SIG-M5 treated with dmso at 0.1 percent for 504 hours (cell line): ENCODE results near the gene PTGIS.

Experiments used
- DNase-seq: peaks from one replicate; lab custom pipeline; 2025; ENCODE audit not compliant: unreplicated experiment; lab: John Stamatoyannopoulos, UW

The PTGIS gene

DNA sequence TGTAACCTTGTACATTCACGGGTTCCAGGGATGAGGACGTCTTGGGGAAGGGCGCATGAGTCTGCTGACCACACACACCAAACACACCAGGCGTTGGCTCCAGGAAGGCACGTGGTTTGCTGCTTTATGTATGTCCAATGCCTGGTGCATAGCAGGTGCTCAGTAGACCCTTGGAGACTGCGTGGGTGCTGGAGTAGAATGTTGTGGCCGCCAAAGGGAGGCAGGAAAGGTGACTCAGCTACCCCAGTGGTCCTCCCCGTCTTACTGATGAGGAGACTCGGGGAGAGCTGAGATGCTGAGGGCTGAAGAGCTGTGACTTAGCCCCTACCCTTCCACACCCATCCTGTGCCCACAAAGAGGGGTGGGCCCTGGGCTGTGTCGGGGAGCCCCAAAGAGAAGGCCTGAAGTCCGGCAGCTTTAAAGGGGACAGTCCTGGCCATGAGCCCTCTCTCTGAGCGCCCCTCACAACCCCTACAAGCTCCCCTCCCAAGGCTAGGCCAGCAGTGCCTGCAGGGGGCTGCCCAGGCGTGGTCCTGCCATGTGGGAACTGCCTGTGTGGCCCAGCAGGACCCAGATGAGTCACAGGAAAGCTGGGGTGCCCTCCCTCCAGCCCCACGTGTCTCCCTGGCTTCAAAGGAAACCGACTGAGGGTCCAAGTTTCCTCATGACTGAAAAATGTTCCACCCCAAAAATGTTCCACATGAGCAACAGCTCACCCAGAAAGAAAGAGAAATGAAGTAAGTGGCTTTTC lies 28.0 kb upstream of the PTGIS start:
- DNase-seq = peak; percentile 79

DNA sequence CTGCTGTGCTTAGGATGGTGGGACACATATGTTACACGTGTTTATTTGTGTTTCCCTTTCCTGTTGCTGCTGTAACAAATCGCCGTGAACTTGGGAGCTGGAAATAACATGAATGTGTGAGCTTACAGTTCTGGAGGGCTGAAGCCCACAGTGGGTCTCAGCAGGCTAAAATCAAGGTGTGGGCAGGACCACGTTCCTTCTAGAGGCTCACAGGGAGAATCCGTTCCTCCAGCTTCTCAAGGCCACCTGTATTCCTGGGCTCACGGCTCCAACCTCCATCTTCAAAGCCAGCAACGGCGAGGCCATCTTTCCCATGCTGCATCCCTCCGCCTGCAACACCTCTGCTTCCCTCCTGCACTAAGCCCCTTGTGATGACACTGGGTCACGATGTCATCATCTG lies 27.4 kb upstream of the PTGIS start:
- DNase-seq = no peak

DNA sequence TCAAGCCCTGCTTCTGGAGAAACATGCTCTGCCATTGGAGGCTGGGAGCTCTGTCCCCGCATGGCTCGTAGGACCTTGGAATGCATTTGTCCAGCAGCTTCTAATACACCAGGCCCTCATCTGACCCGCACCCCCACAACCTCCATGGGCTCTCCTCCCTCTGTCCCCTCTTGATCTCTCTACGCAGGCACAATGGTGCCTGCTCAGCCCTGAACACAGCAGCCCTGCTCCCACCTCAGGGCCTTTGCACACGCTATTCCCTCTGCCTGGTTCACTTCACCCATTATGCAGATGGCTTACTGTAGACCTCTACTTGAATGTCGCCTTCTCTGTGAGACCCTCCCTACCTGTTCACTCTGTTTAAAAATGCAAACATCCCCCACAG lies 27.0 kb upstream of the PTGIS start:
- DNase-seq = no peak

DNA sequence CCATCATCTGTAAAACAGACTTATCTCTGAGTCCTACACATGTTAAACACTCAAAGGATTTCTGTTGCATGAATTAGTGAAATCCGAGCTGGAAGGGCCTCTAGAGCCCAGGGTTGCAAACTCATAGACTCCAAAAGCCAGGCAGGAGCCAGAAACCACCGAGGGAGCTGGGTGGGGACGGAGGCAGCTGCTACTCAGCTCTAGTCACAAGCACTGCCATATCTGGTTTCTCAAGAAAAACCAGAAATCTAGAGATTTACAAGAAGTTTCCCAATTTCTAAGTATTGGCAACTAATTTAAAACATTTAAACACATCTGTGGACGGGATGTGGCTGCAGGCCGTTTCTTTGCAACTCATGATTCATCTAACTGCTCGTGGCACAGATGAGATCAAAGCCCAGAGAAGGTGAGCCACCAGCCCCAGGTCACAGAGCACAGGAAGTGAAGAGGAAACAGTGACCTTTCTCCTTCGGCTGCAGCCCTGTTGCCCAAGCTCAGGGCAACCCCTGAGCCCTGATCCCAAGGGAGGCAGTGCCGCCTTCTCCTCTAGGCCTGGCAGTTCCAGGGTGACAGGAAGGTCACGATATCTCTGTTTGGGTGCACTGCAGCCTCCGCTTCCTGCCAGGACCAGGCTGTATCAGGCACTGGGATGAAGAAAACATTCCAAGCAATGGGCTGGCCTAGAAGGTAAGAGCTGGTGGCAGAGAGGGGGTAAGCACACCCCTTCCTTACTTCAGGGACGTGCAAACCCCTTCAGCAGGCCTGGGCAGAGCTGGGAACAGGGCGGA lies 26.4 kb upstream of the PTGIS start:
- peak; percentile 97 for DNase-seq

DNA sequence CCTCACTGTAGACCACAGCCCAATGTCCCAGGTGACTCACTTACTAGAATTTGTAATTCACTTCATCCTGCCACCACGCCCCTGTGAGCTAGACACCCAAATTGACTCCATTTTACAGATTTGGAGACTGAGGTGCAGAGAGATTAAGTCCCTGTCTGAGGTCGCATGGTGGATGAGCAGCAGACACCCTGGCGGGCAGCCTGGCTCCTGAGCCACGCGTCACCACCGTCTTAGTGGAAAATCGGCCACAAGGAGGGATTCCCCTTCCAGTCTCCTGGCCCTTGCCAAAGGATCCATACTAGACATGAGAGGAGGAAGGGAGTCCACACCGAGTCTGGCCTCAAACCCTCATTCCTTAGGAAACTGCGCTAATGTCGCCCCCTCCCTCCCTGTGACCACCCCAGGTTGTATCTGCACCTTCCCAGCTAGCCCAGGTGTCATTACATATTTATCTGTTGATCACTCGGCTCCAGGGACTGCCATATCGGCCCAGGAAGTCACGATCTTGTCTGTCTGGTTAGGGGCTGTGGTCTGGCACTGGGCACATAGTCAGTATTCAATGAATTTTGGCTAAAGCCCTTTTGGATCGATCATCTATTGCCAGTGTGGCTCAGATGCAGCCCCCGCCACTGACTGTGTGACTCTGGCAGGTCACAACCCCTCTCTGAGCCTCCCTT lies 25.7 kb upstream of the PTGIS start:
- no peak for DNase-seq

DNA sequence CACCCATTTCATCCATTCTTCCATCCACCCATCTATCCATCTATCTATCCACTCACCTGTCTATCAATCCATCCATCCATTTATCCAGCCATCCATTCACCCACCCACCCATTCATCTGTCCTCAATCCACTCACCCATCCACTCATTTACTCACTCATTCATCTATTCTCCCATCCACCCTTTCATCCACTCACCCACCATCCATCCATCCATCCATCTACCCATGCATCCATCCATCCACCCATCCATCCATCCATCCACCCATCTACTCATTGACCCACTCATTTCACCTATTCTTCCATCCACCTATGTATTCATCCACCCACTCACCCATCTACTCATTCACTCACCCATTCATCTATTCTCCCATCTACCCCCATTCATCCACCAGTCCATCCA lies 24.2 kb upstream of the PTGIS start:
- DNase-seq = no peak

DNA sequence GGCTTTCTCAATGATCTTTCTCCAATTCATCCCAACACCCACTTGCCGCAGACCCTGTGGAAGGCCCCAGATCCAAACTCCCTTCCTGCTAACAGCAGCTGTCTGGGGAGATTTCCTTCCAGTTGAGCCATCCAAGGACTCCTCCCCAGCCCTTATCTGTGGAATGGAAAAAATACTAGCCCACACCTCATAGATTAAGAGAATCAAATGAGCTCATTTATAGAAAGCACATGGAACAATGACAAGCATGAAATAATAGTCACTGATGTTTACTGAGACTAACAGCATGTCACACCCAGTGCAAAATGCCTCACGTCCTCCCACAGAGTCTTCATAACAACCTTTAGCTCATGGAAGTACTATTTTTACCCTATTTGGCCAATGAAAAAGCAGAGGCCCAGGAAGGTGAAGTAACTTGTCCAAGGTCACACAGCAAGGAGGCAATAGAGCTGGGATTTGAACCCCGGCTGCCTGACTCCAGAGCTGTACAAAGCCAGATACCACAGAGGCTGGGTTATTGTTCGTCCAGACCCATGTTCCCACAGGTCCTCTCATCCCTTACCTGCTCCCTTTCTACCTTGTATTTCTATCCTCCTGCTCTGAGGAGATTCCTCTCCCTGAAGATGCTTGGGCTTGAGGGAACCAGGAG lies 23.4 kb upstream of the PTGIS start:
- no peak for DNase-seq

DNA sequence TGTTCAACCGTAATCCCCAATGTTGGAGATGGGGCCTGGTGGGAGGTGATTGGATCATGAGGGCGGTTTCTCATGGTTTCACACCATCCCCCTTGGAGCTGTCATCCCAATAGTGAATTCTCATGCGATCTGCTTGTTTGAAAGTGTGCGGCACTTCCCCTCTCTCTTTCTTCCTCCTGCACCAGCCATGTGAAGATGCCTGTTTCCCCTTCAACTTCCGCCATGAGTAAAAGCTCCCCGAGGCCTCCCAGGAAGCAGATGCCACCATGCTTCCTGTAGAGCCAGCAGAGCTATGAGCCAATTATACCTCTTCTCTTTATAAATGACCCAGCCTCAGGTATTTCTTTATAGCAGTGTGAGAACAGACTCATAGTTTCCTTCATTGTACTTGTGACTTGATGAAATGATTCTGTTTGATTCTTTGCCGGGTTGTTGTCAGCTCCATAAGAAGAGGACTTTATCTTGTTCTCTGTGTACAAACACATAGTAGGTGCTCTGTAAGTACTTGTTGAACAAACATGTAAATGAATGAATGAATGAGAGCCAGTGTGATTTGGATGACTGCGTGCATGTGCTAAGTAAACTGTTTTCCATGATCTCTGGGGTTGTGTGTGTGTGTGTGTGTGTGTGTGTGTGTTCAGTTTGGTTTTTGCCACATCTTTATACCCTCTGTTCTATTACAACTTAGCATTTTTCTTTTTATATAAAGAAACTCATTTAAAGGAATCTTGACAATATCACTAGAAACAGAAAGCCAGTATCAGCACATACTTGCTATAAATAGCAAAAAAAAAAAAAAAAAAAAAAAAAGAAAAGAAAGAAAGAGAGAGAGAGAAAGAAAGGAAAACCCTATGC lies 22.5 kb upstream of the PTGIS start:
- DNase-seq = no peak

DNA sequence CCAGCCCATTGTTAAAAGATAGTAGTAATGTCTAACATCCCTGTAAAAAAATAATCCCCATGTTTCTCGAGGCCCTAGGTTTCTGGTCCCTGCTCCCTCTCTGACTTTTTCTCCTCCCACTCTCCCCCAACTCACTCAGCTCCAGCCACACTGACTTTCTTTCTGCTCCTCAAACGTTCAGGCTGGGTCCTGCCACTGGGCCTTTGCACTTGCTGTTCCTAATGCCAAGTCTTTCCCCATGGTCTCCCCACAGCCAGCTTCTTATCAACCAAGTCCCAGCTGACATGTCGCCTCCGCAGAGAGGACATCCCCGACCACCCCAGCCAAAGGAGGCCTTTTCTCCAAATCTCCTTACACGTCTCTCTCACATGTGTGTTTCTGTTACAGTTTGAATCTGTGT lies 21.8 kb upstream of the PTGIS start:
- no peak for DNase-seq

DNA sequence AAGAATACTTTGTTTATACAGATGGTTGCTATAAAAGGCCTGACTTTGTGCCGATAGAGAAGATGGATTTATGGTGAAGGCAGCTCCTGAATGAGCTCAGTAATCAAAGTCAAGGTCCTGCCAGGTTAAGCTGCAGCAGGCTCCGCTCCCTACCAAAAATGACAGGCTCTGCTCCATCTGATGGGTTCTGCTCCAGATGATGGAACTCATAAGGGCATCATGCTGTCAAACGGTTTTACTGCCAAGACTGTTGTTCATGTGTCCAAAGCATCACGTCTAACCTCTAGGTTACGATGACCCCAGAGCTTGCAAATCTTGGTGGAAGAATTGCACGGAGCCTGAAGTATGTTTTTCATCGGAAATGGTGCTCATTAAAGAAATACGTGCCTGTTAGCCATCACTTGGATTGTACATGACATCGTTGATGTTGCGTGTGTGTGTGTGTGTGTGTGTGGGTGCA lies 19.2 kb upstream of the PTGIS start:
- DNase-seq = no peak

DNA sequence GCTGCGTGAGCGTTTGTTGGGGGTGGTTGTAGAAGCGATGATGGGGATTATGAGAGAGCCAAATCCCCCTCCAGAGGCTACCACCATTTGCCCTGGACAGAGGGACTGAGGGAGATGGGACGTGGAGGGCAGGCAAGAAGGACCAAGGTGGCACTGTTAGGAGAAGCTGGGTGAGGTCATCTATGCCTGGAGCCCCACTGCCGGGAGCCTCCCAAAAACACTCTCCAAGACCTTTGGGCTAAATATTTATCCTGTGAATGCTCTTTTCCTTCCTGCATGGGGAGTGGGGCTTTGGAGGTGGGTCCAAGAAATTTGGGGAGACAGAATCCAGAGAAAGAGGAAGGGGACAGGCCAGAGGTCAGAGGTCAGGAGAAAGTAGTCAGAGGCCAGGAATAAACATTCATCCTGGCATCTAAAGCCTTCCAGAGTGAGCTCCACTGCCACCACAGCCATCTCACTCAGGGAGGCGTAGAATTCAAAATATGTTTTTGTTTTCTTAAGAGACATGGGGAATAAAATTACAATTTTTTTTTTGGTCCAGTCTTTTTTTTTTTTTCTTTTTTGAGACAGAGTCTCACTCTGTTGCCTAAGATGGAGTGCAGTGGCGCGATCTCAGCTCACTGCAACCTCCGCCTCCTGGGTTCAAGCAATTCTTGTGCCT lies 17.8 kb upstream of the PTGIS start:
- DNase-seq = no peak

DNA sequence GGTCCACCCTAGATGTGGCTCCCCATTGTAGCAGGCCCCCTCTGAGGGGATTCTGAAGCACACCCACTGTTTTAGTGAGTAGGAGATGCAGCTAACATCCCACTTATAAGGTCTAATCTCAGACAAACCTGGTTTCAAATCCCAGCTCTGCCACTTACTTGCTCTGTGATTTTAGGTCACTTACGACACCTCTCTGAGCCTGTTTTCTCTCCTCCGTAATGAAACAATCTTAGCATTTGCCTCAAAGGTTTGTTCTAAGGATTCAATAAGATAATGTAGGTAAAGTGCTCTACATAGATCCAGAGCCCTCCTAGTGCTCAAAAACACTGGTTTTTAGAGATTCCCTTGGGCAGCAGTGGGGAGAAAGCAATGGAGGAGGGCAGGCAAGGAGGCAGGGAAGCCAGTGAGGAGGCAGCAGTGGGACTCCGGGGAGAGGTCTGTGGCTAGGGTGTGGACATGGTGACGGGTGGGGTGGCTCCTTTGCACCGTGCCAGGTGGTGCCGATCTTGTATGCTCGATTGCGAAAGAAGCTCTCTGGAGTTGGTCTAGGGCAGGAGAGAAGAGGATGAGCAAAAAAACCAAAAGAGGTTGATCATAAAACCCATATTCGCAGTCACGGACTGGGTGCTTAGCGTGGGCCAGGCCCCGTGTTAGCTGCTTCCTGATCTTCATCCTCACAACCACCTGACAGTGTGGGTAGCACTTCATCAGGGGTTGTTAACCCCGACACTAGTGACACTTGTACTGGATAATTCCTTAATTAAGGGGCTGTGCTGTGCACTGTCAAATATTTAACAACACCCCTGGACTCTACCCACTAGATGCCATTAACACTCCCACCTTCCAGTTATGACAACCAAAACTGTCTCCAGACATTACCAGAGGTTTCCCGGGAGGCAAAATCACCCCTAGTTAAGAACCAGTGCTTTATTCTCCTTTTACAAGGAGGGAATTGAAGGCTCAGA lies 16.8 kb upstream of the PTGIS start:
- peak; percentile 60 for DNase-seq

DNA sequence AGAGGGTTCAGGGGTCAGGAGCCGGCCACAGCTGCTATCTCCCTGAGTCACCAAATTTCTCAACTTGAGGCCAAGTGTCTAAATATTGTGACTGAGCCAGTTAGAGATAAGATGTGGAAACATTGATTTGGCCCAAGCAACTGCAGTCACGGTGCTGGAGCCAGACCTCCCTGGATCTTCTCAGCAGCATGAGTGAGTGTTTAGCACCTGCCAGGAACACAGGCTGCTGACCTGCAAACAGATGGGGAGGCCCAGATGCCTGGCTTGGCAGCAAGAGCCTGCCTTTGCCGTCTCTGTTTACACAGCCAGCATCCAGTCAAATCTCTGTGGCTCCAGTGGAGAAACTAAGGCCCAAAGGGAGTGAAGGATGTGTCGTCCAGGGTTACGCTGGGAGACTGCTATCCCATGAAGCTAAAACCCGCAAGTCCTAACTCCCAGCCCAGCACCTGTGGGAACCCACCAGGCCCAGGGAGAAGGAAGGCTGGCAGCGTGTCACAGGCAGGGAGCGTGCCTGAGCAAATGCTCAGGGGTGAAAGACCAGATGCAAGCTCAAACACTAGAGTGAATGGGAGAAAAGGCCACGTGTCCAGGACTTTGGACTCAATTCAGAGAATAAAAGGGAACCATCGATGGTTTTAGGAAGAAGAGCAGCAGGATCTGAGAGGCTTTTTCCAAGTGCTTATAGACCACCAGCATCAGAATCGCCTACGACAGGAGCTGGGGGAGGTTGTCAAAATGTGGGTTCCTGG lies 15.9 kb upstream of the PTGIS start:
- DNase-seq = peak; percentile 94

DNA sequence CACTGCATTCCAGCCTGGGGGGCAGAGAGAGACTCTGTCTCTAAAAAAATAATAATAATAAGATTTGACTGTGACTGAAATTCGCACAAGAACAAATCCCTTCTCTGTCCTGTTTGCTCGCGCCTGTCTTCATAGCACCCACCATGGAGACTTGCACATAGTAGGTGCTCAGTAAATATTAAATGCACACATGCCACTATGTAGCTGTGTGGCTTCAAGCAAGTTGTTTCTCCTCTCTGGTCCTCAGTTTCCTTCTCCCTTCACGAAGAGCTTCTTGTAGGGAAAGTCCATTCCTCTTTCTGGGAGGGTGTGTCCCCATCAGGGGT lies 15.4 kb upstream of the PTGIS start:
- DNase-seq = no peak

DNA sequence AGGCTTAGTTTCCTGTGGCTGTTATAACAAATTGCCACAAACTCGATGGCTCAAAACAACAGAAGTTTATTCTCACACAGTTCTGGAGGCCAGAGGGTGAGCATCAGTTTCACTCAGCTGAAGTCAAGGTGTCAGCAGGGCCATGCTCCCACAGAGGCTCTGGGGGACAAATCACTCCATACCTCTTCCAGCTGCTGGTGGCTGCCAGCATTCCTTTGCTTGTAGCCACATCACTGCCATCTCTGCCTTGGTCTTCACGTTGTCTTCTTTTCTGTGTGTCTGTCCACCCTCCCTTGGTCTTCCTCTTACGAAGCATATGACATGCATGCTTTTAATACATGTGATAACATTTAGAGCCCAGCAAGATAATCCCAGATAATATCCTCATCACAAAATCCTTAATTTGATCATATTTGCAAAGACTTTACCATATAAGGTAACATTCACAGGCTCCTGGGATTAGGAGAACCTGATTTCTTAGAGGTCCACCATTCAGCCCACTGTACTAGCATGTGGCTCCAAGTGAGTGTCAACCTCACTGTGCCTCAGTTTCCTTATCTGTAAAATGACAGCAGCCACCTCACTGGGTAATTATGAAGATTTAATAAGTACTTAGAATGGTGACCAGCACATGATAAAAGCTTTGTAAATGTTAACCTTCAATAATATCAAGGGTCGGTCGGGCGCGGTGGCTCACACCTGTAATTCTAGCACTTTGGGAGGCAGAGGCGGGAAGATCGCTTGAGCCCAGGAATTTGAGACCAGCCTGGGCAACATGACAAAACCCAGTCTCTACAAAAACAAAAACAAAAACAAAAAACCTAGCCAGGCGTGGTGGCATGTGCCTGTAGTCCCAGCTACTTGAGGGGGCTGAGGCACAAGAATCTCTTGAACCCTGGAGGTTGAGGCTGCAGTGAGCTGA lies 14.7 kb upstream of the PTGIS start:
- DNase-seq = no peak

DNA sequence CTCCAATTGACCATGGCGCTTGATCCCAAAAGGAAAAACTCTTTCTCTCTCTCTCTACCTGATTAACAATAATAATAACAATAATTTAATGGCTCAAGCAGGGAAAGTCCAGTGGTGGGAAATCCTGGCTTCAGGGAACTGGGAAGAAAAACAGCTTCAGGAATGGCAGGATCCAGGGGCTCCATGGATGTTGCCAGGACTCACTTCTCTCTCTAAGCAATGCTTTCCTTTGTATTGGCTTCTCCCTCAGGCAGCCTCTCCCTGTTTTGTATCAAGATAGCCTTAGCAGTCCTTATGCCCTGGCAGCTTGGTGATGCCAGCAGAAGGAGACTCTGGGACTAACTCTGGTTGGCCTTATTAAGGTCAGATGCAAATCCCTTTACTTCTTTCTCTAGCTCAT lies 13.5 kb upstream of the PTGIS start:
- no peak for DNase-seq

DNA sequence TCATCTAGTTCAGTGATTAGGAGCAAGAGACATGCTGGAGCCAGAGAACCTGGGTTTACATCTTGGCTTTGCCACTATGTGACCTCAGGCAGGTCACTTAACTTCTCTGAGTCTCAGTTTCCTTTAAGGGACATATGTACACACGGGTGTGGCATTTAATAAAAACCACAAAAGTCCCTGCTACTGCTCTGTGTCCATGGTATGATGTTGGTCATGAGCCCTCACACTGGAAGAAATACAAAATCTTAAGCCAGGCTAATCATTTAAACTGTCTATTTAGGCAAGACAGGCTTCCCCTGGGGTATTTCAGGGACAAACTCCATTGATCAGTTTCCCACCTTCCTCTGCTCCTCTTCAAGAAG lies 12.9 kb upstream of the PTGIS start:
- no peak for DNase-seq
